Fibroblast of skin of back (primary cell): ENCODE results near the gene MPPE1.
"Not testable (repeated sequence)": the region's sequence is repeated elsewhere in the genome, so short reads cannot be mapped to it uniquely, and the experiment has no call there.

Experiments used
- DNase-seq: peaks from one replicate; pipeline ENCODE4 v3.0.0-alpha.2; 2013

MPPE1 gene

DNA sequence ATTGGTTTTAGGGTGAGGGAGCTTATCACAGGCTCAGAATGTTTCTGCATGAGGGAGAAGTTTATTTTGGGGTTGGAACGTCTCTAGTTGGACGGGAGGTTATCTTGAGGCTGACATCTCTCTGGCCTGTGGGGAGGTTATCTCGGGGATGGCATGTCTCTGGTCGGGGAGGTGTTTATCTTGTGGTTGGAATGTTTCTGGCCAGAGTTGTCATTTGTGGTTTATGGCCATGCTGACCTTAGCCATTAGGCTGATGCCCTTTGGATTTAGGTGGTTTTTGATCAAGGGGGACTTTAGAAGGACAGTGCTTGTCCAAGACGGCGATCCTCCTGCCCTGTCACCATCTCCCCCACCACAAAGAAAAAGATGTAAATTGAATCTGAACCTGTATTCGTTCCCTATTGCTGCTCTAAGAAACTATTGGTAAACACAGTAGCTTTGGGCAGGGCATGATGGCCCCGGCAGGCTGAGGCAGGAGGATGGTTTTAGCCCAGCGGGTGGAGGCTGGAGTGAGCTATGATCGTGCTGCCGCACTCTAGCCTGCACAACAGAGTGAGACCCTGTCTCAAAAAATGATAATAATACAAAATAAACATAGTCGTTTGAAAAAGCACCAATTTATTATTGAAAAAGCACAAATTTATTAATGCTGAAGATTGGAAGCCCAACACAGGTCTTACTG lies 17.8 kb upstream of the MPPE1 start:
- DNase-seq: no peak

DNA sequence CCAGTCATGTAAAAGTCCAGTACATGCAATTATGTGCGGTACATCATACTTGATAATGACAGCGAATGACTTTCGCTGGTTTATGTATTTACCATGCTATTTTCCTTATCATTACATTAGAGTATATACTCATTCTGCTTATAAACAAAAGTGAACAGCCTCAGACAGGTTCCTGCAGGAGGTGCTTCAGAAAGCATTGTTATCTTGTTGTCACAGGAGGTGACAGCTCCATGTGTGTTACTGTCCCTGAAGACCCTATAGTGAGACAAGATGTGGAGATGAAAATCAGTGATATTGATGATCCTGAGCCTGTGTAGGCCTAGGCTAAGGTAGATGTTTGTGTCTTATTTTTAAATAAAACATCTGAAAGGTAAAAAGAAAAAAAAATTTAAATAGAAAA lies 15.3 kb upstream of the MPPE1 start:
- DNase-seq: no peak

DNA sequence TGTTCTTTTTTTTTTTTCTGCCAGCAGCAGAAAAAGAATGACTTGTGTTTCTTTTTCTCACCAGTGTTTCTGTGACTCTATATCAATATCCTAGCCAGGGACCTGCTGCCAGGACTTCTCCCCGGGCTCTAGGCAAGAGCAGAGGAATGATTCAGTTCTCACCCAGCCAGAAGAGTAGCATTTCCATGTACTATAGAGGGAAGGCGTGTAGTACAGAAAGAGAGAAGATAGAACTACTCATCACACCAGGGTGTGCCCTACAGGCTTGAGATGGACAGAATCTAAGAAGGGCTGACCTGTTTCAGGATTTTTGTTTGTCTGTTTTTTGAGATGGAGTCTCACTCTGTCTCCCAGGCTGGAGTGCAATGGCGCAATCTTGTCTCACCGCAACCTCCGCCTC lies 11.4 kb upstream of the MPPE1 start:
- DNase-seq: not testable (repeated sequence)

DNA sequence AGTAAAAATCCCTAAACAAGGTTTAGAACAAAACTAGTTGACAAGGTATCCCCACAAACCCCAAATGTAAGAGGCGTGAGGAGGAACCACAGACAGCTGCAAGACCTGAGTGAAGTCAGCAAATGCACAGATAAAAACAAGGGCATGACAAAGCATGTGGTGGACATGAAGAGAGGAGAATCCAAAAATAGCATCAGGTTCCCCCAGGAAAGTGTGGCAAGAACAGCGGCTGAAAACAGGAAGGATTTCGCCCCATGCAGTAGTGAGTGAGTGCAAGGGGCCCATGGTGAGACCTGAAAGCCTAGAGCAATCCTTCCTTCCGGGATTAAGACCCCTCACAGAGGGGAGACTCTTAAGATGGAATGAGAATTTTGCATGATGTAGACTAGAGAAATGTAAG lies 8.8 kb upstream of the MPPE1 start:
- DNase-seq: not testable (repeated sequence)

DNA sequence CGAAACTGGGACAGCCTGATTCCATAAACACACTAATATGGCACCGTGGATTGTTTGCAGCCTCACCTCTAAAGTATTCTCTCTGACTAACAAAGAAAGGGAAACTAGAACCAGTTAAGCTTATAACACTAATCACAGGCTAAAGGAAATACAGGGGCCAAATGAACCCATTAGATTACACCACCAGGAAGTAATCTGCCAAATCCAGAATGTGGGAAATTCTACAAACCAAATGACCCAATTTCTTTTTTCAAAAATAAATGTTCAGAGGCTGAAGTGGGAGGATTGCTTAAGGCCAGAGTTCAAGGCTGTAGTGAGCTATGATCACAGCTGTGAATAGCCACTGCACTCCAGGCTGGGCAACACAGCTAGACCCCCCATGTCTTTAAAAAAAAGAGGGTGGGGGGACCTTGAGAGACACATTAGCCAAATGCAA lies 1.5 kb upstream of the MPPE1 start:
- peak; percentile 19 for DNase-seq

DNA sequence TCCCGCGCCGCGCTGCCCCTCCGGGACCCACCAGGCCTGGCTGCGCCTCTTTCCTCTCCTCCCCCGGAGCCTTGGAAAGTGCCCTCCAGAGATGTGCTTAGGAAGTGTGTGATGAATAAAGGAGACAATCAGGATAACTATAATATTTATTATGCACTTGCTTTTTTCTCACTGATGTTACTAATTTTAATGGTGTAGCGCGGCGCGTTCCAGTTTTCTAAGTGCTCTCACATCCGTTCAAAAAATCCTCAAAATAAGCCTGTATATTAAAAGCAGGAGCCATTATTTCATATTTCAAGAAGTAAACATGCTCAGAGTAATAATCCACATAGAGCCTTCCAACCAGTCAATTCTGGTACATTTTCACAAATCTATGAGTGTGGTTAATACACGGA lies 941 bp upstream of the MPPE1 start:
- DNase-seq: peak; percentile 35

DNA sequence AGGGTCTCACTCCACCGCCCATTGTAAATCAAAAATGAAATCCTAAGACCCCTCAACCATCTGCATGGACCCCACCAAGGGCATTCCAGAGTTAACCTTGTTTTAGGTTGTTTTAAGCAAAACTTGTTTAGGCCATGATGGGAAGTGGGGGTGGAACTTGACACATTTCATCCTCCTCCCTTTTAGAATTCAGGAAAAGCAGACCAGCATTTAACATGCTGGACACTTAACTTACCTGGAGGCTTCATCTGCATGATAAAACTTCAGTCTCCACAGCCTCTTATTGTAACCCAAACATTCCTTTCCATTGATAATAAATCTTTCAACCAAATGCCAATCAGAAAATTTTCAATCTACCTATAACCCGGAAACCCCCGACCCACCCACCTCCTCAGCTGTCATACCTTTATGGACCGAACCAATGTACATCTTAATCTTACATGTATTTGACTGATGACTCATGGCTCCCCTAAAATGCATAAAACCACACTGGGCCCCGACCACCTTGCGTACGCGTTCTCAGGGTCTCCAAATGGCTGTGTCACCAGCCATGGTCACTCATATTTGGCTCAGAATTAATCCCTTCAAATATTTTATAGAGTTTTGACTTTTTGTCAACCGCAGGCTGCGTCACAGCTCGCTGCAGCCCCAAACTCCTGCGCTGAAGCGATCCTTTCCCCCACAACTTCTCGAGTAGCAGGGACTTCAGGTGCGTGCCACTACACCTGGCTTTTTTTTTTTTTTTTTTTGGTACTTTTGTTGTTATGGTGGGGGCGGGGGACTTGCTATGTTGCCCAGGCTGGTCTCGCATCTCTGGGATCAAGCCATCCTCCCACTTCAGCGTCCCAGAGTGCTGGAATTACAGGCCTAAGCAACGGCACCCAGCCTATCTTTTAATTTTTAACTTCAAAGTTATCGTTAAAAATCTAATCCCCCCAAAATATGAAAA lies 917 bp downstream of the MPPE1 start:
- DNase-seq: no peak

DNA sequence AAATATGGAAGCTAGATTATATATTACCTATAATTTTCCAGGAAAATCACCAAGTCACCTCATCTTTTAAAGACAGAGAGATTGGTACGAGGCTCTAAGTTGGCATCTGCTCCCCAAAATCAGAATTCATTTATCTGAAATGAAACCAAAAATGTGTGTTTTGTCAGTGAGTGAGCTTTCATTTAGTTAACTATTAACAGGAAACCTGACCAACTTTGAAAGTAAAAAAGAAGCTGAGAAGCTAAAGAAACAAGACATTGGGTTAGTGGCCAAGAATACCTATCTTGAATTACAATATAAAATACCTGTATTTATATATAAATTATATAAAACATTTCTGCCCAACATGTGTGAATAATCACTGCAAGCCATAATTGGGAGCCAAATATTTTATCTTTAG lies 1.9 kb downstream of the MPPE1 start:
- DNase-seq: no peak

DNA sequence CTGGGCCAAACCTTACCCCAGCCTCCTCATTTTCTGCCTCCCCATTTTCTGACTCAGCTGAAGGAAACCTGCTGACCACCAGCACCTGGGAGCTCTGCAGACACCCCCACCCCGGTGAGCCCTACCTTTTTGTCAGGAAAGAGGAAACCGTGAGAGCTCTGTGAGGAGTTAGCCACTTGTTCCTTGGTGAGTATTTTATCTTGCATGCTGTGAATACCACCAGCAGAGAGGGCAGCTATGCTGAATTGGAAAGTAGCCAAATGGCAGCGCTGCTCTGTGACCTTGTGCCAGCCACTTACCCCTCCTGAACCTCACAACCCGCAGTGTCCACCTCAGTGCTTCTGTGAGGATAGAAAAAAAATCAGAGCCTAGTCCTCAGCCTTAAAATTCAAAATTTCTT lies 2.5 kb downstream of the MPPE1 start:
- no peak for DNase-seq

DNA sequence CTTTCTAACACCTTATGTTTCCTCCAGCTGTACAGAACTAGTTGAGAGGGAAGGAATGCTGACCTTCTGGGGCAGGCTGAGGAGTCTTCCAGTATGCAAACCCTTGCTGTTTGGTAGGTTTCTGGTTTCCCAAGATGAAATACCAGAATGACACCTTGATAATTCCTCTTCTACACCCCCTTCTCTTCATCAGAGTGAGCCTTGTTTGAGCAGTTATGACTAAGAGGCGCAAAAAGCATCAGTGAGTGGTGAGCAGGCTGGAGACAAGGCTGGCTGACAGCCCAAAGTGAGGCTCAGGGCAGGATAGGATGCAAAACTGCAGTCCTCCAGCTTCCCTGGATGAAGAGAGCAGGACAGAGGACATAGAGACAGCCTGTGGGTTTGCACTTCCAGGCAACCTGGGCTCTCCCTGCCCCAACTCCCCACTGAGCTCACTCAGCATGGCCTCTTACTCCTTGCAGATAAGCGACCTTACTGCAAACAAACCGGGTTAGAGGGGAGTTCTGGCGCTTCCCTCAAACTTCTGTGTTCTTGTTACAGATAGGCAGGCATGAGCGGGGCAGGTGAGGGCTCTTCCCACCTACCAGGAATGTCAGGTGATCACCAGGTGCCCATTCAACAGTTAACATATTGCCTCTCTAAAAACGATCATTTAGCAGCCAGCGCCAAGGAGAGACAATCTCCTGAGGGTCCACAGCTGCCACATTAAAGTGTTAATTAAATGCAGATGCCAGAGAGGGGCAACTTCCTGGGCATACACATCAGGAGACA lies 5.4 kb downstream of the MPPE1 start:
- DNase-seq: no peak

DNA sequence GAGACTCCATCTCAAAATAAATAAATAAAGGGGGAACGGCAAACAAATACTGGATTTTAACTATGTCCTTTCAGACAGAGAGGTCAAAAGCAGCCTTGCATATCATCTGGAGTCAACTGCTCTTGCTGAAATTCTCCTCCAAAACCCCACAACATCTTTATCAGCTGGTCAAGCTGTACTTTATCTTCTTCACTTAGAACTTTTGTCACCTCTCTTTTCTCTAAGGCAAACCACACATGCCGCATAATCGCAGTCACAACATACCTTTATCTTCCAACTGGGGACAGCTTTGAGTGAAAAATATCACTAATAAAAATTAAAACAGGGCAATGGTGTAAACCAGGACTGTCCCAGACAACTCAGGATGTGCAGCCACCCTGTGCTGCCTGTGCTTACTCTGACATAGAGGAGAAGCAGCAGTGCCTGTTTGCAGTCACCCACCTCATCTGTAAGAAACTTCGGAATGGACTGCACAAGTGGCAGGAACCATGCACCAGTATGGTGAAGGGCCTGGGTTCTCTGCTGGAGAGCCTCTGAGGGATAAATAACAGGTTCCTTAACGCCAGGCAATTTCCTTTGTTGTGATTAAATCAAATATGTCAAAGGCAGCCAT lies 6.2 kb downstream of the MPPE1 start:
- no peak for DNase-seq

DNA sequence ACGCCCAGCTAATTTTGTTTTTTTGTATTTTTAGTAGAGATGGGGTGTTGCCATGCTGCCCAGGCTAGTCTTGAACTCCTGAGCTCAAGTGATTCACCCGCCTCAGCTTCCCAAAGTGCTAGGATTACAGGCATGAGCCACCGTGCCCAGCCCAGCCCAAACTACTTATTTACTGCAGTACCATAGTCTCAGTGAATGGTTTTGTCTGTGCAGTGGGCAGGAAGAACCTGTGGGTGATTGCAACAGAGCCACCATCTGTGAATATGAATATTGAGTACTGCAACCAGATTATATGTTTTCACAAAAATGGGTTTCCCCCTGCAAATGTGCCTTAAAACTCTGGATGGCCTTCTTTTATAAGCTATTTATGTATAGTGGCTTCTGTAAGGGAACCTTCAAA lies 9.1 kb downstream of the MPPE1 start:
- no peak for DNase-seq

DNA sequence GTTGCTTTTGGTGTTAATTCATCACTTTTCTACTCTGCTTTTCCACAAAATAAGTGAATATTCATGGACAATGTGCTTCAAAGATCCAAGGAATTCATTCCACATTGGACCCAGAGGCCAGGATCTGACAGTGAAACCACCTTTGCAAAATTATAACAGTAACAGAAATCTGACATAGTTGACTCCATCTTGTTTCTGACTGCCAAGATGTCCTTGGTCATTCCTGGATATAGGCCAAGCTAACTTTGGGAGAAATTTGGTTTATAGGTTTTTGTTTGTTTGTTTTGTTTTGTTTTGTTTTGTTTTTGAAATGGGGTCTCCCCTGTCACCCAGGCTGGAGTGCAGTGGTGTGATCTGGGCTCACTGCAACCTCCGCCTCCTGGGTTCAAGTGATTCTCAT lies 10.3 kb downstream of the MPPE1 start:
- DNase-seq: no peak

DNA sequence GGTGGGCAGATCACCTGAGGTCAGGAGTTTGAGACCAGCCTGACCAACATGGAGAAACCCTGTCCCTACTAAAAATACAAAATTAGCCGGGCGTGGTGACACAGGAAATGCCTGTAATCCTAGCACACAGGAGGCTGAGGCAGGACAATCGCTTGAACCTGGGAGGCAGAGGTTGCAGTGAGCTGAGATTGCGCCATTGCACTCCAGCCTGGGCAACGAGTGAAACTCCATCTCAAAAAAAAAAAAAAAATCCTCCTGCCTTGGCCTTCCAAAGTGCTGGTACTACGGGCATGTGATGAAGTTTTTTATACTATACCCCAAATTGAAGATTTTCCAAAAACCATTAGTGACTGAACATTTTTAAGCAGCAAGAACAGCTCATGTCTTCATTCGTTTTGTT lies 15.7 kb downstream of the MPPE1 start:
- not testable (repeated sequence) for DNase-seq

DNA sequence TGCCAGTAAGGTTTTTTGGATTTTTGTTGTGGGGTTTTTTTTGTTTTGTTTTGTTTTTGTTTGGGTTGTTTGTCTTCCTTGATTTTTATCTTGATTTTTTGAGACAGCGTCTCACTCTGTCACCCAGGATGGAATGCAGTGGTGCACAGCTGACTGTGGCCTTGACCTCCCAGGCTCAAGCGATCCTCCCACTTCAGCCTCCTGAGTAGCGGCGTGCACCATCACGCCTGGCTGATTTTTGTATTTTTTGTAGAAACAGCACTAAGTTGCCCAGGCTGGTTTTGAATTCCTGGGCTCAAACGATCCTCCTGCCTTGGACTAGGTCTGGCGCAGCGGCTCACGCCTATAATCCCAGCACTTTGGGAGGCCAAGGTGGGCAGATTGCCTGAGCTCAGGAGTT lies 16.4 kb downstream of the MPPE1 start:
- DNase-seq: no peak

DNA sequence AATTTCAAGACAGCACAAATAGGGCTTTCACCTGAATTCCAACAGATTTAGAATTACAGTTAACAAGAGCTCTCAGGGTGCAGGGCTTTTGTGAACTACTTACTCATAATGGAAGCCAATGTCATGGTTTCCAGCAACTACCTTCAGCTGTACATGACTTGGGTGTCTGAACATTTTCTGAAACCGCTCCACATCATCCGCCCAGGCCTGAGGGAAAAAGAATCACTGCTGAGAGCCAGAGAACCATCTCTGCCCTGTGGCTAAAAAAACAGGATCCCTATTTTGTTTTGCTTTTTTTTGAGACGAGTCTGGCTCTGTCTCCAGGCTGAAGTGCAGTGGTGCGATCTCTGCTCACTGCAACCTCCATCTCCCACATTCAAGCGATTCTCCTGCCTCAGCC lies 18.8 kb downstream of the MPPE1 start:
- DNase-seq: no peak

DNA sequence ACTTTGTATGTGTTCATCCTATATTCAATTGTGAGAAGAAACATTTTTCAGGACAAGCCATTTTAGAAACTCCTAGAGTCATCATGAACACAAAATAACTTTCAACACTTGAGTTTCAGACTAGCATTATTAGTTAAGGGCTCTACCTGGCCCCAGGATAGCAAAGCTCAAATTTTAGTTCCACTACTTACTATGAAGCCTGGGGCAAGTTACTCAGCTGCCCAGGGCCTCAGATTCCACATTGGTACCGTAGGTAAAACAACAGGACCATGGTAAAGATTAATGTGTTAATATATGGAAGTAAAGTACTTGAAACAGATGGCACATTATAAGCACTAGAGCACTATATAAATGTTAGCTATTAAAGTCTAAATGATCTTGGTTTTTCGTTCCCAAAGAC lies 19.4 kb downstream of the MPPE1 start:
- DNase-seq: no peak

DNA sequence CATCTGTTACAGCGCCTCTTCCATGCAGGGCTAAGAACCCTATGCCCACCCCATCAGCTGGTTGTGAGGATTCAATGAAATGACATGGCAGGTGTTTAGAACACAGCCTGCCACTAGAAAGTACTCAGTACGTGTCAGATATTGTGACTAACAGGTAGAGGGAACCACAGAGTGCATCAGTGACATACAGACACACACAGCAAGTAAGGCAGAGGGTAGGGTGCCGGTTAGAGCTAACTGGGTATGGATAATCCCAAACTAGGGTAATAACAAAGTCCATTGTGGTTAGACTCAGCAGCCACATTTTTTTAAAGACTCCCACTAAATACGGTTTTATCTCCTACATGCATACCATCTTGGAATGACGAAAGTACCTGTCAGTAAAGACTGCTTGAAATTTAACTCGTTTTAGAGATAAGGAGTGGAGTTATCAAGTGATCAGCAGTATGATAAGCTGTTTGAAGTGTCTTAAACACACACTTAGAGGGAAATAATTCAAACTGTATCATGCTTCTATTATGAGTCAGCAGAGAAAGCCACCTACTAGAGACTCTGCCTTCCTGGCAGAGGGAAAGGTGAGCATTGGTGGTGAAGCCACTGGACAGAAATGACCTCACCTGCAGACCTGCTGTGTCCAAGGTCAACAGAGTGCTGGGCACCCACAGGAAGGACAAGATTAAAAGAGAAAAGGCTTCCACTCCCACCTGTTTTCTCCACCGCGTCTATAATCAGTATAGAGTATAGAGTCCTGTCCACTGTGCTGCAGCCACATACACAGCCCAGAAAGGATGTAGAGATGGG lies 20.6 kb downstream of the MPPE1 start:
- no peak for DNase-seq

DNA sequence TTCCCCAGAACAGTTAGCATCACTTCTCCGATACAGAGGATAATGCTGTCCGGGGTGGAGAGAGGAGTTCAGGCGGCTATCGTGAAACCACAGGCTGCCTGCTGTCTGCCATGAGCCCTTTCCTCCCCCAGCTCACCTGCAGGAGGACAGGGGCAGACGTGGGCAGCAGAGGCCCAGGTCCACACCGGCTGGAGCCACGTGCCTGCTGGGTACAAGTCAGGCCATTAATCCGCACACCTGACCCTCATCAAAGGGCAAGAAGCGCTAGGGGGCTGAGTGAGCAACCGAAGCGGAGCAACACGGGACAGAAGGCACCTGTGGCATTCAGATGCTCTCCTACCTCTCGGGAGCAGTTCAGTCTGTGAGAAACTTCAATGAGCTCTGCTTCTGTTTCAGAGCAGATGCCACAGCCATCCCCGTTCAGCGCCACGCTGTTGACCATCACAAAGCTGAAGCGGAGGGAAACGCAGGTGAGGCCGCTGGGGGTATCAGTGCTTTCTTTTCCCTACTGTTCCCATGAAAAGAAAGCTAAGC lies 21.5 kb downstream of the MPPE1 start:
- DNase-seq: no peak

DNA sequence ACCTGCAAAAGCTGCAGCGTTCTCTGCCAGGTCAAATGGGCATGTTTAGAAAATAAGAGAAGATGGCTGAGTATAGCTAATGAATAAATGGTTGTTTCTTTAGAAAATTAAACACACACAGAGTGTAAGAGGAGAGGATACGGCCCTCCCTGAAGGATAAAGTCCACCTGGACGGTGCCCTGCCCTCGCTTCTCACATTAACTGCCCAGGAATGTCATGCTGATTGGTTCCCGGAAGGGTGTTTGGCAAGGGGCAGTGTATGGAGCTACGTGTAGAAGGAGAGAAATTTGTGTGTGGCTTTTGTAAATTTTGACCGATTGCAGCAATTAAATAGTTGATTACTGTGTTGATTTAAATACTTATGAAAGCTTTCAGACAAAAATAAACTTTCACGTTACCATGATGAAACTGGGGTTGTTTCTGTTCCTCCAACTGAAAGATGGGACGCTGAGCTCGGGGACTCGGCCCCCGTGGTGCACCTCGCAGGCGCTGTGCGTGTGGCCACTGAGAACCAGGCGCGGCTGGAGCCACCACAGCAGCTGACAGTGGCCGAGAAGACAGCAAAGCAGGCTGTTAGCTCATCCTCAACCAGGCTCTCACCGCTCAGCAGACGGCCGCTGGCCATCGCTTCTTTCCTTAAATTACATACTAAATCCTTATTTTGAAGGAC lies 22.7 kb downstream of the MPPE1 start:
- no peak for DNase-seq

DNA sequence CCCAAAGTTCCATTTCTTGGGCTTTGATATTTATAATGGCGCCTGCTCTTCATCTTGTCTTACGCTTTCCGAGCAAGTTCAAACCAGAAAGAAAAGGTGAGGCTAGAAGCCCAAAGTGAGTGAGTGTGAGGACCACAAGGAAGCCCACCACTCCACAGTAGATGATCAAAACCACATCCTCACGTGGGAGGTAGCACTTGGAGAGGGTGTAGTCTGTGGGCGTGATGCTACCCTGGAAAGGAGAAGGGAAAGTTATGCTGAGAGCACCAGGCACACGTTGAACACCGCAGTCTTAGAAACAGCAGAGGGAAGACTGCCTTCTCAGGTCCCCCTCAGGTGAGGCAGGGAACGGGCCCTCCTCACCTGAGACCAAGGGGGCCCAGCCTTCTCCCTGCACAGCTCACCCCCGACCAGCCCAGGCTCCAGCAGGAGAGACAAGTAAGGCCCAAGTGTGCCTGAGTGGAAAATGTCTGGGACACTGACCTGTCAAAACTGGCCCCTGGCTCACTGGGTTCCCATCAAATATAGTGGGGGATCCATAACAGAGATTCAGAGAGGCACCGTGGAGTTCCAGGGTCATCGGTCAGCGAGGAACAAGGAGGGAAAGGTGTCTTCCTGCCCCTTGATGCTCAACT lies 23.6 kb downstream of the MPPE1 start:
- no peak for DNase-seq
